KOPT-K1 (cell line): Measurements from ENCODE around the gene EPHA7.

Experiments
- H3K27ac ChIP-seq: fragments of 200-600 bp; sonication (generic); 2 replicates; pipeline ENCODE4 v1.5.1; 2016; ENCODE audit warnings: antibody characterized with exemption, mild to moderate bottlenecking, low read depth, low read length; ENCODE audit not compliant: poor library complexity, severe bottlenecking
- H3K36me3 ChIP-seq: fragments of 200-600 bp; sonication (generic); 2 replicates; pipeline ENCODE4 v1.5.1; 2017; ENCODE audit warnings: antibody characterized with exemption, mild to moderate bottlenecking, low read length, moderate library complexity; ENCODE audit not compliant: insufficient read depth
- H3K9me3 ChIP-seq: fragments of 200-600 bp; sonication (generic); 2 replicates; pipeline ENCODE4 v1.5.1; 2017; ENCODE audit warnings: antibody characterized with exemption, low read length, mild to moderate bottlenecking; ENCODE audit not compliant: insufficient read depth, poor library complexity, severe bottlenecking

EPHA7 gene

DNA sequence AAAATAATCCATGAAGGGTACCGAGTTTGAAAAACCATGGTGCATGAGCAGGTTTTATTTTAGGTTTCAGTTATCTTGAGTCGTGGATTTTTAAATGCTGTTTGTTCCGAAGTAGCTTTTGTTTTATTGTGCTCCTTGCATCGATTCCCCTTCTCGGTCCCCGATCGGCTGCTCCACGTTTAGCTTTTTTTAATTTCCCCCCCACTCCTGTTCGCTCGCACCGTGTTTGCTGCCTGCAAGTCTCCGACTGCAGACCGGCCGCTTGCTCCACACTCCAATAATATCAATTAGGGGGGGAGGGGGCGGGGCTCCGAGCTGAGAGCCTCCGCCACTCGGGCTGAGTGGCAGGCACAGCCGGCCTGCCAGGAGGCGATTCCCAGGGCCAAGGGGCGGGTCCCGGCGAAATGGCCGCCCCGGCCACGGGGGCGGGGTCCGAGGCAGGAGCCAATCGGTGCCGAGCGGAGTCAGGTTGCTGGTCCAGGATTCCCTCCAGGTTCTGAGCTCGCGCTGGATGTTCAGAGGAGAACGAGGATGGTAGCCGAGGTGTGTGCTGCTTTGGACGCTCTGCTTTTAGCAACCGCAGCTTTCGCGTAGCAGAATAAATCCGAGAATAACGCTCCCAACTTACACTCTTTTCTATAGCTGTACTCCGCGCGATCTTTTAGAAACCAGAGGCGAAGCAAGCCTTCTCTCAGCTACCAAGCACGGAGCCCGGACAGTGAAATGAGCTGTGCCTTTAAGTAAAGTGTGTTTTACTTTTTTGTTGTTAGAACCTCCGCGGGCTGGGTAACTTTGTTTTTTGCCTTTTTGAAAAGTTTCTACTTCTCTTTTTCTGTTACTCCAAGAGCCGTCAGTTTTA lies at the start of gene EPHA7:
Gene EPHA7 (minus strand): TSS at position 256 of the 859 bp plus-strand sequence. CDS start 218 bp downstream, at position 38.
- no peaks in the 10 kb centered on the region for H3K36me3 ChIP-seq
- no peaks in the 10 kb centered on the region for H3K9me3 ChIP-seq
- H3K27ac ChIP-seq, result no peak within 1 kb of the TSS

DNA sequence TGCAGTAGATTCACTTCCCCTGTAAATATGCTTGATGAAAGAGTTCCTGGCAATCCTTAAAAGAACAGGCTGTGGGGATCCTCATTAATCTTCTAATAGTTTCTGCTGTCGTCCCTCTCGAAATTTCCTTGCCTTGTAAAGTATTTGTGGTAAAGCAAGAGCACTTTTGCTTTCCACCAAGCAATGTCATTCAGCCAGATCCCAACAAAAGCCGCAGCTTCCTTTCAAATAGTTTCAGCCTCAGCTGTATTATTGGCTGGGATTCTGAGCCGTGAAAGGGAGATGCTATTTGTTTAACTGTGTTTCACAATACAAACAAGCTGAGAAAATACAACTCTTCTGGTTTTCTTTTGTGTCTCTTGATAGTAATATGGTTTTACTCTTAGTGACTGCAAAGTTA lies 48.9 kb upstream of the EPHA7 start:
- Histone ChIP-seq H3K36me3 (no peaks in the 10 kb centered on the region), H3K27ac (no peak overlapping the region), H3K9me3 (no peaks in the 10 kb centered on the region)

GRCh38 chr6:93454533-93454932 lies 35.2 kb upstream of the EPHA7 start:
- H3K27ac ChIP-seq, result no peak overlapping the region
- H3K9me3 ChIP-seq, result no peaks in the 10 kb centered on the region
- H3K36me3 ChIP-seq, result no peaks in the 10 kb centered on the region

DNA sequence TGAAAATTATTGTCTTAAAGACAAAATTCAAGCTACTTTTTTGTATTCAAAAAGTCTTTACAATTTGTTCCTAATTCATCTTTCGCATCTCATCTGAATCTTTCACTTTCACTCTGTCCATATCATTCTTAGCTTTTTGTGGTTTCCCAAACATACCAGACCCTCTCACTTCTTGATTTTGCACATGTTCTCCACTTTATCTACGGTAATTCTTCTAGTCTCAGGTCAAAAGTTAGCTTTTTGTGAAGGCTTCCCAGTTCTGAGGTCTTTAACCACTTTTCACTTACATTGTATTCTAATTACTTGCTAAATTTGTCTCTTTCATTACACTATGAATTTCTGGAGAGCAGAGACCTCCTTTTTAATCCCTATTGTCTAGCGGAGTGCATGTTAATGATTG lies 34.6 kb upstream of the EPHA7 start:
- Histone ChIP-seq H3K27ac (no peak overlapping the region), H3K9me3 (no peaks in the 10 kb centered on the region), H3K36me3 (no peaks in the 10 kb centered on the region)

- Histone ChIP-seq H3K9me3 (no peaks in the 10 kb centered on the region), H3K27ac (no peak overlapping the region), H3K36me3 (no peaks in the 10 kb centered on the region)
Measured at GRCh38 chr6:93447874-93448273, 28.5 kb upstream of the EPHA7 start.

GRCh38 chr6:93437491-93437890 lies 18.1 kb upstream of the EPHA7 start:
- Histone ChIP-seq H3K27ac (no peak overlapping the region), H3K36me3 (no peaks in the 10 kb centered on the region), H3K9me3 (no peaks in the 10 kb centered on the region)

DNA sequence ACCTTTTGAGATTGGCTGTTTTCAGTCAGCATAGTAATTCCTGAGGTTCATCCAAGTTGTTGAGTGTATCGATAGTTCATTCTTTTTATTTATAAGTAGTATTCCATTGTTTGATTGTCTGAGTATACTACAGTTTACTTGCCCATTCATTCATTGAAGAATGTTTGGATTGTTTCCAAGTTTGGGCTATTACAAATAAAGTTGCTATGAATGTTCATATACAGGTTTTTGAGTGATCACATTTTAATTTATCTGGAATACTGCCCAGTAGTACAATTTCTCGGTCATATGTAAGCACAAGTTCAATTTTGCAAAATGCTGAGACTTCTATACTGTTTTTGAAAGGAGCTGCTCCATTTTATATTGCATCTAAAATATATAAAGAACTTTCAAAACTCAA lies 14.2 kb upstream of the EPHA7 start:
- H3K27ac ChIP-seq, result no peak overlapping the region
- H3K9me3 ChIP-seq, result no peaks in the 10 kb centered on the region
- no peaks in the 10 kb centered on the region for H3K36me3 ChIP-seq

- Histone ChIP-seq H3K36me3 (no peaks in the 10 kb centered on the region), H3K9me3 (no peaks in the 10 kb centered on the region), H3K27ac (no peak overlapping the region)
Measured at GRCh38 chr6:93424303-93425064, 5.1 kb upstream of the EPHA7 start.

GRCh38 chr6:93423542-93423941 lies 4.2 kb upstream of the EPHA7 start:
- Histone ChIP-seq H3K9me3 (no peaks in the 10 kb centered on the region), H3K36me3 (no peaks in the 10 kb centered on the region), H3K27ac (no peak overlapping the region)

DNA sequence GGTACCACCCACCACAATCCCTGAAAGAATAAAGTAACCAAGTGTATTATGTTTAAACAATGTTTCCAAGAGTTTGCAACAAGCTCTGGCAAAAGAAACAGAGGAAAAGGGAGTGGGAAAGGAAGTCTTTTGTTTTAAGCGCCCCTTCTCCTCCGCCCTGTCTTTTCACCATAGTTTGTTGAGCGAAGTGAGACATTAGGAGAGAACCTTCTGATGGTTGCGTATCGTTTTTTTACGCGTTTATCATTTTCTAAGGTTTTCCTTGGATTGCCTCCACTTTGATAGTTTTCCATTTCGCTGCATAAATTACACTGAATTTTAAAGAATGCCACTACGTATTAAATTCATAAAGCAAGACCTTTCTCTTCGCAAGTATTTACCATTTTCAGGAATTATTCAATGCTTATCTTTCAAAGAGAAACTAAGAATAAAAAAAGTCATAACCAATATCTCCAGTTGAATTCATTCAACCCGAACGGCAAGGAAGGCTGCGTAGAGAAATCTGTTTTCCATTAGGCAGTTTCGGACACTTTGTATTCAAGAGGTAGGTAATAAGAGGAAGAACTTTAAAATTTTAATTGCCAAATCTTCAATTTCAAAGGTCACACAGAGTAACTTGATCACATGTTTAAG lies 920 bp upstream of the EPHA7 start:
- no peaks in the 10 kb centered on the region for H3K36me3 ChIP-seq
- H3K9me3 ChIP-seq, result no peaks in the 10 kb centered on the region
- H3K27ac ChIP-seq, result no peak overlapping the region

DNA sequence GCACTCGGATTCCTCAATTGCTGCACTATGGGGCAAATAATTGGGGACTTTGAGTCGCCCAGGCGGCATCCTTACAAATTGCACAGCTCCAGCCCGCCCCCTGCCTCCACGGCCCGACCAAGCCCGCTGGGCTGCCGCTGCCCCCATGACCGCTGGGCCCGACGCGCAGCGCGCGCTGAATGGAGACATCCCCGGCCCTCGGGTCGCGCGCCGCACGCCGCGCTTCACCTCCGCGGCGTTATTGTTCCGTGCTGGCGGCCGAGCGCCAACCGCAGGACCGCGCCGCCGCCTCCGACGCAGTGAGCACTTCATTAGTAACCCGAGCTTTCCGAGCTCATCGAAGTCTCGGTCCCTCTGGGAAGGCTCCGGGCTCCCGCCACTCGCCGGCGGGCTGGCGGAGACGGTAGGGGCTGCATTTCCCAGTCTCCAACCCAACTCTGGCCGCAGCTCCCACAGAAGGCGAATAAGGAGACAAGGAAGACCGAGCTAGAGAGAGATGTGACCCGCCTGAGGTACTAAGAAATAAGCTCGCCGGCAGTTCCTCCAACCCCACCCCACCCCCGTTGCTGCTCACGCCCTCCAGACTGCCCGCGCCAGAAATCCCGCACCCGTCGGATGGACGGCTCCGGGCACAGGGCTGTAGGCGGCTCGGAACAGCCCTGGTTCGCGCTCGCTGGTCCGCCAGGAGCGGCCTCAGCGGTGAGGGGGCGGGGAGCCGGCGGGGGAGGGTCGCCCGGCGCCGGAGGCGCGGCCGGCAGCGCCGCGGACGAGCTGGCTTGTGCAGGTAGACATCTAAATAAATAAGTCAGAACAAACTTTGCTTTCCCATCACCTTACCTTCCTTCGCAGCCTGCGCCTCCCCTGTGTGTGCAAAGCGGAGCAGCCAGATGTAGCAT lies 703 bp downstream of the EPHA7 start:
- no peaks in the 10 kb centered on the region for H3K36me3 ChIP-seq
- no peaks in the 10 kb centered on the region for H3K9me3 ChIP-seq
- no peak overlapping the region for H3K27ac ChIP-seq

- no peaks in the 10 kb centered on the region for H3K36me3 ChIP-seq
- H3K27ac ChIP-seq, result no peak overlapping the region
- no peaks in the 10 kb centered on the region for H3K9me3 ChIP-seq
Measured at GRCh38 chr6:93418033-93418407, 1.3 kb downstream of the EPHA7 start.

GRCh38 chr6:93417421-93418013 lies 1.8 kb downstream of the EPHA7 start:
- H3K36me3 ChIP-seq, result no peaks in the 10 kb centered on the region
- H3K27ac ChIP-seq, result no peak overlapping the region
- no peaks in the 10 kb centered on the region for H3K9me3 ChIP-seq
